ENCODE results near the gene KCMF1.

Gene KCMF1

DNA sequence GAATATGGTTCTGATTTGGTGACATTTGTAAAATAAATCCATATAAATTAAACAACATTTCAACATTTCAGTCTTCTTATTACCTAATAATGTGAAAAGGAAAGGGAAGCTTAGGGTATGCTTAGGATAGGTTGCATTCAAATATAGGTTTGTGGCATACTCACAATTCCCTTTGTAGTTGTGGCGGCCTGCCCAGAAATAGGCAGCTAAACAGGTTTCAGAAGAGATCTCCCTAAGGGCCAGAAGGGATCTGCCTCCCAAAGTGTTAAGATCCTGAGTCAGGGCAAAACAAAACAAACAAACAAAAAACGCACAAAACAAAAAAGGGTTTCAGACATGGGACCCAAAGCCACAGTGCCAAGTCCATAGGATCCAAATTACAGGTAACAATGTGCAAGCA, 120.9 kb downstream of the KCMF1 start:
- TF ChIP-seq TCF12 (IDR thresholded peaks at IDR 0.05; ENCODE audit: low read depth) = no peak
- TF ChIP-seq FOXM1 (IDR thresholded peaks at IDR 0.05; ENCODE audit: borderline replicate concordance, low read depth) = no peak

DNA sequence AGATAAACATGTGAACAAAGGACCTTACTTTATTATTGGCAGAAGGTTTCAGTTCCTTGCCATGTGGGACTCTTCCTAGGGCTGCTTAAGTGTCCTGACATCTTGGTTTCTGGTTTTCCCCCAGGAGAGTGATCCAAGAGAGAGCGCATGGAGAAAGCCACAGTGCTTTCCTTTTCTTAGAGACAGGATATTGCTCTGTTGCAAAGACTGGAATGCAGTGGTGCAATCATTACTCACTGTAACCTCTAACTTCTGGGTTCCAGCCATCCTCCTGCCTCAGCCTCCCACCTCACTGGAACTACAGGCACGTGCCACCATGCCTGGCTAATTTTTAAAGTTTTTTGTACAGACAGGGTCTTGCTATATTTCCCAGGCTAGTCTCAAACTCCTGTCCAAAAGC, 124.1 kb downstream of the KCMF1 start:
- TF ChIP-seq ZBTB7A (IDR thresholded peaks at IDR 0.05; ENCODE audit: low read depth) = no peak
- no peak for TF ChIP-seq EP300 (IDR thresholded peaks at IDR 0.05; ENCODE audit: borderline replicate concordance)
- no peak for TF ChIP-seq TAF1 (IDR thresholded peaks at IDR 0.05; ENCODE audit: low read depth)
- TF ChIP-seq, protein P1, sequence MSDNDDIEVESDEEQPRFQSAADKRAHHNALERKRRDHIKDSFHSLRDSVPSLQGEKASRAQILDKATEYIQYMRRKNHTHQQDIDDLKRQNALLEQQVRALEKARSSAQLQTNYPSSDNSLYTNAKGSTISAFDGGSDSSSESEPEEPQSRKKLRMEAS (IDR thresholded peaks at IDR 0.05) = no peak
- no peak for TF ChIP-seq TEAD4 (IDR thresholded peaks at IDR 0.05)
- TF ChIP-seq NFIC (IDR thresholded peaks at IDR 0.05) = no peak
- TF ChIP-seq CREB1 (IDR thresholded peaks at IDR 0.05; ENCODE audit: low read depth) = no peak
- no peak for TF ChIP-seq RAD21 (IDR thresholded peaks at IDR 0.05; ENCODE audit: low read depth)
- TF ChIP-seq, protein P2, sequence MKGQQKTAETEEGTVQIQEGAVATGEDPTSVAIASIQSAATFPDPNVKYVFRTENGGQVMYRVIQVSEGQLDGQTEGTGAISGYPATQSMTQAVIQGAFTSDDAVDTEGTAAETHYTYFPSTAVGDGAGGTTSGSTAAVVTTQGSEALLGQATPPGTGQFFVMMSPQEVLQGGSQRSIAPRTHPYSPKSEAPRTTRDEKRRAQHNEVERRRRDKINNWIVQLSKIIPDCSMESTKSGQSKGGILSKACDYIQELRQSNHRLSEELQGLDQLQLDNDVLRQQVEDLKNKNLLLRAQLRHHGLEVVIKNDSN (IDR thresholded peaks at IDR 0.05) = no peak
- no peak for TF ChIP-seq EGR1 (IDR thresholded peaks at IDR 0.05)
- no peak for TF ChIP-seq FOXM1 (IDR thresholded peaks at IDR 0.05; ENCODE audit: borderline replicate concordance, low read depth)
- TF ChIP-seq TCF12 (IDR thresholded peaks at IDR 0.05; ENCODE audit: low read depth) = no peak
- TF ChIP-seq YY1 (IDR thresholded peaks at IDR 0.05; ENCODE audit: low read depth) = no peak
- TF ChIP-seq, protein P3, sequence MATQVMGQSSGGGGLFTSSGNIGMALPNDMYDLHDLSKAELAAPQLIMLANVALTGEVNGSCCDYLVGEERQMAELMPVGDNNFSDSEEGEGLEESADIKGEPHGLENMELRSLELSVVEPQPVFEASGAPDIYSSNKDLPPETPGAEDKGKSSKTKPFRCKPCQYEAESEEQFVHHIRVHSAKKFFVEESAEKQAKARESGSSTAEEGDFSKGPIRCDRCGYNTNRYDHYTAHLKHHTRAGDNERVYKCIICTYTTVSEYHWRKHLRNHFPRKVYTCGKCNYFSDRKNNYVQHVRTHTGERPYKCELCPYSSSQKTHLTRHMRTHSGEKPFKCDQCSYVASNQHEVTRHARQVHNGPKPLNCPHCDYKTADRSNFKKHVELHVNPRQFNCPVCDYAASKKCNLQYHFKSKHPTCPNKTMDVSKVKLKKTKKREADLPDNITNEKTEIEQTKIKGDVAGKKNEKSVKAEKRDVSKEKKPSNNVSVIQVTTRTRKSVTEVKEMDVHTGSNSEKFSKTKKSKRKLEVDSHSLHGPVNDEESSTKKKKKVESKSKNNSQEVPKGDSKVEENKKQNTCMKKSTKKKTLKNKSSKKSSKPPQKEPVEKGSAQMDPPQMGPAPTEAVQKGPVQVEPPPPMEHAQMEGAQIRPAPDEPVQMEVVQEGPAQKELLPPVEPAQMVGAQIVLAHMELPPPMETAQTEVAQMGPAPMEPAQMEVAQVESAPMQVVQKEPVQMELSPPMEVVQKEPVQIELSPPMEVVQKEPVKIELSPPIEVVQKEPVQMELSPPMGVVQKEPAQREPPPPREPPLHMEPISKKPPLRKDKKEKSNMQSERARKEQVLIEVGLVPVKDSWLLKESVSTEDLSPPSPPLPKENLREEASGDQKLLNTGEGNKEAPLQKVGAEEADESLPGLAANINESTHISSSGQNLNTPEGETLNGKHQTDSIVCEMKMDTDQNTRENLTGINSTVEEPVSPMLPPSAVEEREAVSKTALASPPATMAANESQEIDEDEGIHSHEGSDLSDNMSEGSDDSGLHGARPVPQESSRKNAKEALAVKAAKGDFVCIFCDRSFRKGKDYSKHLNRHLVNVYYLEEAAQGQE (IDR thresholded peaks at IDR 0.05; ENCODE audit: low read depth) = no peak
- TF ChIP-seq CEBPB (IDR thresholded peaks at IDR 0.05) = no peak

DNA sequence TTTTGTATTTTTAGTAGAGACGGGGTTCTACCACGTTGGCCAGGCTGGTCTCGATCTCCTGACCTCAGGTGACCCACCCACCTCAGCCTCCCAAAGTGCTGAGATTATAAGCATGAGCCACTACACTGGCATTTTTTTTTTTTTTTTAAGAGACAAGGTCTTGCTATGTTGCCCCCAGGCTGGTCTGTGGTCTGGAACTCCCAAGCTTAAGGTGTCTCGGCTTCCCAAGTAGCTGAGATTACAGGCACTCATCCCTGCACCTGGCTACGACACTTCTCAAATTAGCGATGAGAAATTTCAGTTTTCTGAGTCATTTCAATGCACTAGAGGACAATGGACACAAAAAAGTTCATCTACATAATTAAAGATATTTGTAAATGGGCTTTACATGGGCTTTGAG, 125.7 kb downstream of the KCMF1 start:
- no peak for TF ChIP-seq CEBPB (IDR thresholded peaks at IDR 0.05)
- TF ChIP-seq, protein P2 (IDR thresholded peaks at IDR 0.05) = no peak
- TF ChIP-seq YY1 (IDR thresholded peaks at IDR 0.05; ENCODE audit: low read depth) = no peak

DNA sequence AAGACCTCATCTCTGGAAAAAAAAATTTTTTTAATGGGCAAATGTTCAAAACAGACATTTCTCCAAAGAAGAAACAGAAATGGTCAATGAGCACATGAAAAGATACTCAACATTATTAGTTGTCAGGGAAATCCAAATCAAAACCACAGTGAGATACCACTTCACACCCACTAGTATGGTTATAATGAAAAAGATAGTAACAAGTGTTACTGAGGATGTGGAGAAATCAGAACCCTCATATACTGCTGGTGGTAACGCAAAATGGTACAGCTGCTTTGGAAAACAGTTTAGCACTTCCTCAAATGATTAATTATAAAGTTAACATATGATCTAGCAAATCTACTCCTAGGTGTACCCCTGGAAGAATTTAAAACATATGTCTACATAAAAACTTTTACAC, 133.3 kb downstream of the KCMF1 start:
- no peak for TF ChIP-seq EP300 (IDR thresholded peaks at IDR 0.05; ENCODE audit: borderline replicate concordance)
- TF ChIP-seq, protein P3 (IDR thresholded peaks at IDR 0.05; ENCODE audit: low read depth) = no peak

DNA sequence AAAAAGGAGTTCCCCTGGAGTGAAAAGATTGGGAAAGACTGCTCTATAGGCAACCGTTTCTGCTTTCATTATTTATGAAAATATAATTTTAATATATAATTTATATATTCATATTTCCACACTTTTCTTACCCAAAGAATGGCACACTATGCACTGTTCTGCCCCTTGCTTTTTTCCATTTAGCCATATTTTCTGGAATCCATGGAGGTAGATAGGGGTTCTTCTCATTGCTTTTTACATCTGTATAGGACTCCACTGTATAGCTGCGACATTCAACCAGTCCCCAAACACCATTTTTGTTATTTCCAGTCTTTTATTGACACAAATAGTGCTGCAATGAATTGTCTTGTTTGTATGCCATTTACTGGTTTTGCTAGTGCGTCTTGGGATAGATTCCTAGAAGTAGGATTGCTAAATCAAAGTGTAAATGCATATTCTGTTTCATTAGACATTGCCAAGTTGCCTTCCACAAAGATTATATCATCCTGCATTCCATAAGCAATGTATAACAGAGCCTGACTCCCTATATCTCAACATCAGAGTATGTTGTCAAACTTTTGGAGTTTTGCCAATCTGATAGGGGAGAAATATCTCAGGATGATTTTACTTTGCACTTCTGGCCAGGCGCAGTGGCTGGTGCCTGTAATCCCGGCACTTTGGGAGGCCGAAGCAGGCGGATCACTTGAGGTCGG, 135.7 kb downstream of the KCMF1 start:
- TF ChIP-seq TAF1 (IDR thresholded peaks at IDR 0.05; ENCODE audit: low read depth) (no peak), YY1 (IDR thresholded peaks at IDR 0.05; ENCODE audit: low read depth) (no peak), NFIC (IDR thresholded peaks at IDR 0.05) (0 out of 2 replicates have a peak, but pooled peaks have one; percentile 37)
- TF ChIP-seq, protein P3 (IDR thresholded peaks at IDR 0.05; ENCODE audit: low read depth) = no peak
